ENCODE data around the gene KIAA1217. TPM values are rescaled to one million over a fixed set of nuclear protein-coding genes. Genes with fewer than 3 reads are reported as not detected.

Gene KIAA1217
- total and polyA plus RNA-seq, 2 of the 8 experiments (the other 6 are each of a cell fraction or from before 2014, with no cell fraction given) = 4.5 to 15.6 TPM

DNA sequence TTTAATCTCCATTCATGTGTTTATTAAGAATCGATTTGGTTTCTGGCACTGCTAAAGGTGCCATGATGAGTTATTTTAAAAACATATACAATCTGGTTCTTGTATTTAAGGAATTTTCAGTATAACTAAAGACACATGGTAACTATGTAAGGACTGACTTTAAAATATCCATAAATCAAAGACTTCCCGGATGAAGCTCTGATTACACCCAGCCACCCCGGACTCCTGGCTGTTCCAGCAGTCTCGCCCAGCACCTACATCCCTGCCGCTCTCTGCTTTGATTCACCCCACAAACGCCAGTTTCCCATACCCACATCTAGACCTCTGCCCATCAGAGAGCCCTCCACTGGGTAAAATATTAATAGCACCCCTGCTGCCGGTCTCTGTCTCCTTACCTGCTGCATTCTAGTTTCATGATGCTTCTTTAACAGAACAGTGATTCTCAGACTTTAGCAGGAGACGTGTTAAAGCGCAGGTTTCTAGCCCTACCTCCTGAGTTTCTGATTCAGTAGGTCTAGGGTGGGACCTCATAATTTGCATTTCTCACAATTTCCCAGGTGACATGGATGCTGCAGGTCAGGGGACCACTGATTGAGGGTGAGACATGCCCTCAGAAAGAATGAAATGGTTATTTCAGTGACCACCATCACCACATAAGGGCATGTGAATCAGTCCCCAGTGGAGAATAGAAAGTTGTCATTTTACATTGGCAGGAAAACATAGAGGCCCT lies 185.7 kb downstream of the KIAA1217 start (continued):
- no peak for TF ChIP-seq CHD7 (IDR thresholded peaks at IDR 0.05; ENCODE audit: insufficient replicate concordance, low read length)
- no peak for TF ChIP-seq EZH2 (IDR thresholded peaks at IDR 0.05; ENCODE audit: low read depth, low read length, severe bottlenecking)
- no peak for TF ChIP-seq CHD2 (IDR thresholded peaks at IDR 0.05; ENCODE audit: low read length)
- TF ChIP-seq NANOG (IDR thresholded peaks at IDR 0.05; ENCODE audit: insufficient read depth, low read depth, low read length, poor library complexity, severe bottlenecking) = no peak
- TF ChIP-seq EGR1 (IDR thresholded peaks at IDR 0.05; ENCODE audit: borderline replicate concordance, low read depth, low read length) = no peak
- TF ChIP-seq KDM1A (IDR thresholded peaks at IDR 0.05; ENCODE audit: borderline replicate concordance, low read length) = no peak
- TF ChIP-seq HDAC6 (IDR thresholded peaks at IDR 0.05; ENCODE audit: low read depth, low read length) = no peak
- TF ChIP-seq TEAD4 (IDR thresholded peaks at IDR 0.05; ENCODE audit: low read depth, low read length) = no peak
- no peak for TF ChIP-seq BCL11A (IDR thresholded peaks at IDR 0.05; ENCODE audit: low read depth in 2 of 2, low read length in 2 of 2)
- TF ChIP-seq, protein P1, sequence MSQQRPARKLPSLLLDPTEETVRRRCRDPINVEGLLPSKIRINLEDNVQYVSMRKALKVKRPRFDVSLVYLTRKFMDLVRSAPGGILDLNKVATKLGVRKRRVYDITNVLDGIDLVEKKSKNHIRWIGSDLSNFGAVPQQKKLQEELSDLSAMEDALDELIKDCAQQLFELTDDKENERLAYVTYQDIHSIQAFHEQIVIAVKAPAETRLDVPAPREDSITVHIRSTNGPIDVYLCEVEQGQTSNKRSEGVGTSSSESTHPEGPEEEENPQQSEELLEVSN (IDR thresholded peaks at IDR 0.05) = no peak

Data from H1 (cell line).